ENCODE data around the gene DNER. TPM values are rescaled to one million over a fixed set of nuclear protein-coding genes. Genes with fewer than 3 reads are reported as not detected.

Gene DNER
- total RNA-seq, 1 donor from 2014 or later: 1.2 TPM

GRCh38 chr2:229673676-229674075 is 40.7 kb downstream of the DNER start:
- DNase-seq (ENCODE audit: low read depth): no peak

DNA sequence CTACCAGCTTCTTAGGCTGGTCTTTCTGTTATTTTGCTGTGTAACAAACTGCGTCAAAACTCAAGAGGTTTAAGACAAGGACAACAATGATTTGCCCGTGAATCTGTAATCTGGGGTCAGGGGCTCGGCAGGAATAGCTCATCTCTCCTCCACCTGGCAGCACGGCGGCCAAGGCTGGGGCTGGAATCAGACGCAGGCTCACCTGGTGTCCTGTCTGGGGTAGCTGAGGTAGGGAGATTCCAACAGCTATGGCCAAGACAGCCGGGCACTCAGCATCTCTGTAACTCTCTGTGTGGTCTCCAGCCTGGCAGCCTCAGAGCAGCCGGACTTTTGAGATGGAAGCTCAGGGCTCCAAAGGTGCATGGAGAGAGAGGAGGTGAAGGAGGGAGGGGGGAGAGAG is 42.3 kb downstream of the DNER start:
- no peak for DNase-seq (ENCODE audit: low read depth)

DNA sequence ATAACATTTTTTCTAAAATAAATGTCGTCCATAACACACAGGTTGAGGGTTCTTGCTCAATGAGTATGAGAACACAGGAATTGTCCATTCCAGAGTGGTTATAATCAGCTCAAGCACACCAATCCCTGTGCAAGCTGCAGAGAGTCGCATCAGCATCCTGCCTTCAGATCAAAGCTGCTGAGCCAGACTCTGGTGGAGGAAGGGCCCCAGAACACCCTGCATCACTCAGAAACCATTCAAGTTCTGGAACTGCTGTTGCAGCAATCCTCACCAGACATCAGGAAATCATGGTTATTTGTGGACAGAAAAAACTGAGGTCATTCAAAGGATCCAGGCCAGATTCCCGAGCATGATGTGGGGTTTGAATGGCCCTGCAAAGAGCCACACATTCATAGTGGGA is 44.5 kb downstream of the DNER start:
- no peak for DNase-seq (ENCODE audit: low read depth)

- no peak for DNase-seq (ENCODE audit: low read depth)
Observed at GRCh38 chr2:229666811-229667210, 47.5 kb downstream of the DNER start.

DNA sequence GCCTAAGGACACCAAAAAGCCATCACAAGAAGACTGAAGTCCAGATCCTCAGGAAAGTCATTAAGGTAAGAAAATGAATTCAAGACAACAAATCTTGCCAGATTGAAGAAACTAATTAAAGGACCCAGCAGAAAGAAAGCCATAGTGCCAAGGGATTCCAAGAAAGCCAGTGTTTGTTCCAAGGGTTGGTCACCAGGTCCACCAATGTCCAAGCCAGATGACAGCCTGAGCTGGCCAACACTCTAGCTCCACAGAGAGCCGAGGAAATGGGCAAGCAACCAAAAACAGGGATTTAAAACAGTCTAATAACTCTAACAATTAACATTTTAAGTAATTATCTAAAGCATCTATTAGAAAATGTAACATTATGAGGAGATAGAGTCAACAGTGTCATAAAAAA is 49.2 kb downstream of the DNER start:
- DNase-seq (ENCODE audit: low read depth): no peak

DNA sequence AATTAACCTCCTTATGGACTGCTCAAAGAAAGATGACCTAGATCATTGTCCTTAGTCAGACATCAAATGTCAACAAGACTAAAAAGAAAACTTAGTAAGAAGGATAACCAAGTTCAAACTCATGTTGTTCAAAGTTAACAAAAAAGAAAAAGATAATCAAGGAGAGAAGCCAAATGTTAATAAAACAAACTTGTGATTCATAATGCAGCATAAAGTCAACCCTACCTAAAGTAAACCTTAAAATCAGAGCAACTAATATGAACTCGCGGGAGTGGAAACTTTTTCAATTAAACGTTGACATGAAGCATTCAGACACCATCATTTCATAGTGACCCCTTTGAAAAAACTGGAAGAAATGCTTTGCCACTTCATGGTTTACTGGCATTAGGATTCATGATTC is 52.9 kb downstream of the DNER start:
- no peak for DNase-seq (ENCODE audit: low read depth)

DNA sequence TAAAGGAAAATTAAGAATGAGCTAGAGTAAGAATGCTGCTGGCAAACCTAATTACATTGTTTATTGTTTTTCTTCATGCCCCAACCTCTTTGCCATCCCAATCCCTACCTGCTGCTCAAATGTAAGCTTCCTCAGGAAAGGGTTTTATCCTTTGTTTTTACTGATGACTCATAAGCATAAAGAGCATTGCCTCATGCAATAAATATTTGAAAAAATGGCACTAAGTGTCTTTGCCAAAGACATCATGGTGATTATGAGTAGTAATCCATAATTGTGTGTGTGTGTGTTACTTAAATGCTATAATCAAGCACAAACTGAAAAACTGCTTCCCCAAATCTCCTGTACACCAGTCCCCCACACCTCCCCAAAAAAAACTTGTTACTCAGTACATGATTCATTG is 53.4 kb downstream of the DNER start:
- peak; percentile 59 for DNase-seq (ENCODE audit: low read depth)

DNA sequence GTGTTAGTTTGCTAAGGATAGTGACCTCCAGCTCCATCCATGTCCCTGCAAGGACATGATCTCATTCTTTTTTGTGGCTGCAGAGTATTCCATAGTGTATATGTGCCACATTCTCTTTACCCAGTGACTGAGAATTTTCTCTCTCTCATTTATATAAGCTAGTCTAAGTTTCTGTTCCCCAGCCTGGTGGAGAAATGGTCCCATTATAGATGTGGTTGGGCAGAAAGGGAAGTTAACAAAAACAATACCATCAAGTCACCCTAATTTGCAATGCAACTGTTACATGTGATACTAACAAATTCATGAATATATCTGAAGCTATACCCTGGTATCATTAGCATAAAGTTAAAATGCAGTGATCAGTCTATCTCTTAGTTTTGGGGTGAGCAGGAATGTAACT is 54.0 kb downstream of the DNER start:
- DNase-seq (ENCODE audit: low read depth): no peak

GRCh38 chr2:229658004-229658403 is 56.4 kb downstream of the DNER start:
- DNase-seq (ENCODE audit: low read depth): no peak

GRCh38 chr2:229654437-229654836 is 59.9 kb downstream of the DNER start:
- DNase-seq (ENCODE audit: low read depth): no peak

- peak; percentile 93 for DNase-seq (ENCODE audit: low read depth)
Observed at GRCh38 chr2:229653531-229653930, 60.8 kb downstream of the DNER start.

DNA sequence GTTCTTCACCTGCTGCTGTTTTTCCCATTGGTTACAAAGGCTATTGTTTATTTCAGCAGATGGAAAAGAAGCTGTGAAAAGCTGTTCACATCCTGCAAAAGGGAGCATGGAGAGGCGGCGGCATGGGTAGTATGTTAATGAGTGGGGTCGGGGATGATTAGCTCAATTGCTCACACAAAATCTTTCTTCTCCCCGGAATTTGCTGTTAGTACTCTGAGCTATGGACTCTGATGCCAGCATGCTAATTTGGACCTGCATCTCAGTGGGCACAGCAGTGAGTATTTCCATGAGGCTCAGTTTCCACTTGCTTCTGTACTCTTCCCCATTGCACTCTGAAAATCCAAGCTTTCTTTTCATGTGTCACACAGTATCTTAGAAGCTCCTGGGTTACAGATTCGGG is 61.6 kb downstream of the DNER start:
- DNase-seq (ENCODE audit: low read depth): no peak

- DNase-seq (ENCODE audit: low read depth): no peak
Observed at GRCh38 chr2:229650901-229651300, 63.5 kb downstream of the DNER start.

- no peak for DNase-seq (ENCODE audit: low read depth)
Observed at GRCh38 chr2:229650059-229650458, 64.3 kb downstream of the DNER start.

DNA sequence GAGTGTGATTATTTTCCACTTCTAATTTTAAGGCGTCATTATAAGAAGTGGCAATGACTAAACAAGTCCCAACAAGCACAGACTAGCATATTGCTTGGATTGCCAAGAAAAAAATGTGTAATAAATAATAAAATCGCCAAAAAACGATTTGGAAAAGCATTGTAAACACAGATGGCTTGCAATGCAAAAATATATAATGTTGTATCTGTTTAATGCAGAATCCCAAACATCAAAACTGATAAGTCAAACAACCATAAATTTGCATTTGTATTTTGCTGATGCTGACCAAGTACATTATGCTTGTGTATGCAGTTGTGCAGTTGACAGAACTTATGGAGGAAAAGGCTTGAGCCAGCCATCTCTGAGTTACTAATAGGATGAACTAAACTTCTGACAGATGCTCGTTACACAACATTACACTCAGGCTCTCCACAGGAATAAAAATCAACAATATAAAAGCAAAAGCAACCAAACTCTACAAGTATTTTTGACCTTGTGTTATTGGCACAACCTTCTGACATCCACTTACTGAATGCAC is 68.1 kb downstream of the DNER start:
- DNase-seq (ENCODE audit: low read depth): no peak

DNA sequence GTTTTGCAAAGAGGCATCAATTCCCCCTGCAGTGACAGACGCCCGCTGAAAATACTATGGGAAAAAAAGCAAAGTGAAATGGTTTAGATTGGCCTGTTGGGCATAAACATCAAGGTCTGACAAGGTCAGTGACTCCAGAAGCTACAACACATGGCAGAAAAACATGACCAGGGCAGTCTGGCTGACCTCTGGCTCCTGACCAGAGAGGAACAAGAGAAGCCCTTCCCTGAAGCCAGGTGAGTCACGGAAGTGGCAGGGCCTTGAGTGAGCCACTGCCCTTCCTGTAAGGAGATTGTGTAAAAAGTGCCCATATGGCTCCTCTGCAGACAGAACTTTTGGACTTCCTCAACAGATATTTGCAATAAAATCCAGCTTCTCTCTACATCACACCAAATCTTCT is 72.0 kb downstream of the DNER start:
- DNase-seq (ENCODE audit: low read depth): peak; percentile 86

DNA sequence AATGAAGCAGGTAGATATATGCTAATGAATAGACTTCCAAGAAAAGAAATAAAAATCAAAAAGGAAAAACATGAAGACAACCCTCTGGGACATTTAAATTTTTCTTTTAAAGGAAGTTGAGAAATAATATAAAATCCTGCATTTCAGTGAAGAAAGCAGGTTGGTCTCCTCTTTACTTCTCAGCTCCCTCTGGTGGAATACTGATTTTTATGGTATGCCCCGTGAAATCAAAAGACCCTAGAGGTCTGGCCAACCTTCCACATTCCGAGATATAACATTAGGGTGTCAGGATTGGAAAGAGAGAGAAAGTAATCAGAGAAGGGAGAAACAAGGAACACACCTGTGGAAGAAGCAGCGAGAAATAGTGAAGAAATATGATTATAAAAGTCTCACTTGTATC is 72.7 kb downstream of the DNER start:
- DNase-seq (ENCODE audit: low read depth): no peak

- peak; percentile 13 for DNase-seq (ENCODE audit: low read depth)
Observed at GRCh38 chr2:229640636-229641035, 73.7 kb downstream of the DNER start.

DNA sequence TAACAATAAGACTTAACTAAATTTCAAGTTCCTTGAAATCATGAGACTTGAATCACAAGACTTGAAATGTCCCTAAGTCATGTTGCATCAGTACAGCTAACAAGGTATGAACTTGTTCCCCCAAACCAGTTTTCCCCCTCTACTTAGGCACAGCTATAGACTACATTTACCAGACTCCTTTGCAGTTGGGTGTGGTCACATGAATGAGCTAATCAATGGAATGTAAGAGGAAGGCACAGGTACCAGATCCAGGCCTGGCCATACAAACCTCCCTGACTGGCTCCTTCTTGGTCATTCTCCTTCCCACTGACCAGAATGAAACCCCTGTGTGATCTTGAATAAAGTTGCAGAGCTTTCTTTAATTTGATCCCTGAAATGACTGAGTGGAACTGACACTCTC is 77.8 kb downstream of the DNER start:
- DNase-seq (ENCODE audit: low read depth): no peak

- no peak for DNase-seq (ENCODE audit: low read depth)
Observed at GRCh38 chr2:229635371-229635680, 79.0 kb downstream of the DNER start.

- DNase-seq (ENCODE audit: low read depth): no peak
Observed at GRCh38 chr2:229634601-229635370, 79.6 kb downstream of the DNER start.

GRCh38 chr2:229633556-229633955 is 80.8 kb downstream of the DNER start:
- DNase-seq (ENCODE audit: low read depth): no peak

DNA sequence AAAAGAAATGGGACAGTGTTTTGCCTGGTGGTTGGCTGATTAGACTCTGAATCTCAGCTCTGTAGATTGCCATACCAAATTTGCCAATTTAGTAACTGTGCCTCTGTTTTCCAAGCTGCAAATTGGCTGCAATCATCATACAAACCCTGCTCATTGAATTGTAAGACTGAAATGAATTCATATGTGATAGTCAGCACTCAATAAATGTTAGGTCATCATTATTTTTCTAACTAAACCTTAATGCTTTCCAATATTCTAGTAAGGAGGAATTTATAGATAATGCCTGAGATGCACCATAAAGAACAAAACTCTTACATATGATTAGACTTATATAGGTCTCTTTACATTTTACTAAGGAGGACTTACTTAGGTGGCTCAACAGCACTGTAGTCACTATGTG is 85.3 kb downstream of the DNER start:
- DNase-seq (ENCODE audit: low read depth): no peak

DNA sequence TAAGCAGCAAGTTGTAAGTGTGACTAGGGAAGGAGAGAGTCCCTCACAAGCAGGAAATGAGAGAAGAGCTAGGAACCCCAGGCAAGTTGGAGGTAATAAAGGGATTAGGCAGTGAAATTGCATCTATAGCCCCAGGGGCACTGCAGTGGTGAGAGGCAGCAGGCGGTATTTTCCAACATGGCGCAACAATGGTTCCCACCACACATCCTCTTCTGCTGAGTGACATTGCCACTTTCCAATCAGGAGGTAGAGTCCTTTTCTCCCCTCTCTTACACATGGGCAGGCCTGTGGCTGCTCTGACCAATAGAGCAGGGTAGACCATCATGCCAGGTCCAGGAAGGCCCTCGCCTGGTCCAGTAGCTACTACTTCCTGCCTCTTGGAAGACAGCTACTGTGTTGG is 86.6 kb downstream of the DNER start:
- peak; percentile 18 for DNase-seq (ENCODE audit: low read depth)
